Measurements from ENCODE around the gene SLC5A12.
"Not testable (repeated sequence)": the region's sequence is repeated elsewhere in the genome, so short reads cannot be mapped to it uniquely, and the experiment has no call there.

Gene SLC5A12

GRCh38 chr11:26643314-26643713 is 78.5 kb downstream of the SLC5A12 start:
- DNase-seq: not testable (repeated sequence)

- no peak for DNase-seq
These were observed 89.1 kb downstream of the SLC5A12 start for GRCh38 chr11:26632691-26633159.

DNA sequence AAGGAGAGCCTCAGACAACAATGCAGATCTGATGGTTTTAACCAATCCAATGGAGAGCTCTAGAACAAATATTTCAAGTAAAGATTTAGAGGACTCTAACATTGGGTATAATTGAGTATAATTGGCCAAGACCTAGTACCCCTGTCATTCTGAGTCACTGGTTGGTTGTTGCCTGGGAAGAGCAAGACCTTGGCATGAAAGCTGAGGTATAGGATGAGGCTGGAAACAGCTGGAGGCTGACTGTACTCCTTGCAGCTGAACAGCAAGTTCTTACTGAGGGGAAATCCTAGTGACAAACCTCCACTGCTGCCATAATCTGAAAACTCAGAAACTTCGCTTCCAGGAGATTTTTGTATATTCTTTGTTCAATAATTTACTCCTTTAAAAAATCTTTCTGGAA is 95.5 kb downstream of the SLC5A12 start:
- DNase-seq: peak; percentile 12

DNA sequence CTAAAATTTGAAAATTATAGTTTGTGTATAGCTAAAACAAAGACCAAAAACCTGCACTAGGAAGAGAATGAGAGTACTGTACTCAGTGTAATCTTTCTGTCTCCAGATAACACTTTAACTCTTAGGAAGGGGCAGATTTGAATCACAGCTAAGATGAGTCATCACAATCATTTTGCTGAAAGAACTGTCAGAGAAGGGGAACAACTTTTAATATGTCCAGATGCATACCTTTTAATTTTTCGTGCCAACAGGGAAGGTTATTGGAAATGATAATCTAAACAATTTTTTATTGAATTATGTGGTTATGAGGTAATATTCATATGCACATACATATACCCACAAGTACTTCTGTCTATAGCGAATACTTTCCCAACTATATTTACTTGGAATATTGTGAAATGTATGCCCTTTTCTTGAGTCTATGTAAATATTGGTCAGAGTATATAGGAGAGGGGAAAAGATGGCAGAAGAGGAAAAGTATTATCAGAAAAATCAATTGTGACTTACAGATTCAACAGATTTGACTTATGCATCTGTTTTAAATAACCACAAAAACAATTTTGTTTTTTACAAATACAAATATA is 98.7 kb downstream of the SLC5A12 start:
- peak; percentile 45 for DNase-seq

DNA sequence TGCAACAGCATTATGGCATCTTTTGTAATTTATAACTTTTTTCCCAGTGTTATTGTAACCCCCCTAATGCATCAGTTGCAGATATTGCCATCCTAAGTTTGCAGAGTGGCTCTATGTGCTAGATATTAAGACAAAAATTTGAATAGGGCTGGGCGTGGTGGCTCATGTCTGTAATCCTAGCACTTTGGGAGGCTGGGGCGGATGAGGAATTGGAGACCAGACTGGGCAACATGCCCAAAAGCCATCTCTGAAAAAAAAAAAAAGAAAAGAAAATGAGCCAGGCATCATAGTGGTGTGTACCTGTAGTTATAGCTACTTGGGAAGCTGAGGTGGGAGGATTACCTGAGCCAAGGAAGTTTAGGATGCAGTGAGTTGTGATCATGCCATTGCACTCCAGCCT is 99.7 kb downstream of the SLC5A12 start:
- no peak for DNase-seq

- peak; percentile 84 for DNase-seq
These were observed 100.7 kb downstream of the SLC5A12 start for GRCh38 chr11:26621132-26621531.

DNA sequence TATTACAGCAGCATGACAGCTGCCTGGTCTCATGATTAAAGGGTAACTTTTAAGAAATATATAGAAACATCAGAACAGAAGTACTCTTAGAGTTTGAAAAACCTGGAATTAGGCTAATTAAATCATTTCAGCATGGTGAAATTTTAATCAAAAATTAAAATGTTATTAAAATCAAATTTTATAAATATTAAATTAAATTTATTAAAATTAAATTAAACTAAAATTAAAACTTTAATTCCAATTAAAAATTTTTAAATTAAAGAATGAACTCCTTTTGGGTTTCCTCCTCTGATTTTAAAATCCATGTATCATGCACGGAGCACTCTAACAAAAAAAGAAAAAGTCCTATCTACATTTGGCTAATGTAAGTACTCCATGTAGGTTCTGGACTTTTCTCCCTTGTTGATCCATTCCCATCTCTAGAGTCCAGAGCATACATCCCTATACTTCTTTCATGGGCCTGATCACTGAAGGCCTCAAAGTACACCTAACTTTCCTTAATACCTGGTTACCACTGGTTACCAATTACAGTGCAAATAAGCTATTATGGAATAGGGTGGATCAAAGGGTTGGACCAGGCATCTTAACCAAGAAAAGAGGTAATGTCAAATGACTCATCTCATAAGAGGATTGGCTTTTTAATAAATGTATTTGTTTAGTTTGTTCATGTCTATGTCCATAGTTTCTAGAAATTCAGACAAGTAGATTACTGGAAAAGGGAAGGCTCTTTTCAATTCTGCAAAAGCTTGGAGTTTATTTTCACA is 101.4 kb downstream of the SLC5A12 start:
- peak; percentile 1 for DNase-seq

DNA sequence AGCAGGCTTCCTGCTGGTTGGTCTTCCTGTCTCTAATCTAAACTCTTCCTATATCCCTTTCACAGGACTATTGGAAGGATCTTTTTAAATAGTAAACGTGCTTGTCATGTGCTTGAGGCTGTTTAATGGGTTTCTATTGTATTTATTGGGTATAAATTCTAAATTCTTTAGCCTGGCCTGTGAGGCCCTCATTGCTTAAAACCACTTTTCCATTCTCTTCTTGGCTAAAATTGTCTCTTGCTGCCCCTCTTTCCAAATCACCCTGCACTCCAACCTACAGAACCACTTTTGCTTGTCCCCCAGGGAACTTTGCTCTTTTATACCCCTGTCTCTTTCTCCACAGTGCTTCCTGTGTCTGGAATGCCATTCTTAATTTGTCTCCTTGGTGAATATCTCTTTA is 103.4 kb downstream of the SLC5A12 start:
- no peak for DNase-seq

Data from fibroblast of upper back skin (primary cell).